Spleen (tissue), 7 donors: Measurements from ENCODE around the gene PTCD3.

ENCODE experiments used
- POLR2A ChIP-seq, 3 donors: fragments of 450-650 bp; IDR thresholded peaks; one replicate each; pipeline ENCODE4 v1.5.1; 2017; ENCODE audit warnings: antibody characterized with exemption in 3 of 3, mild to moderate bottlenecking in 1 of 3
- POLR2AphosphoS5 ChIP-seq, 3 donors: sonication (generic); formaldehyde crosslinking; IDR thresholded peaks; one replicate each; pipeline ENCODE4 v1.5.1; 2017; ENCODE audit warnings: antibody characterized with exemption in 3 of 3
- TF ChIP-seq, protein P1 (sequence below), 11 experiments: fragments of 200-600 bp in 7 of 11; fragments of 450-650 bp in 4 of 11; sonication (generic) in 4 of 11; IDR thresholded peaks in 8 of 11; conservative IDR thresholded peaks in 3 of 11; 1 replicate in 7 of 11; 2 replicates in 4 of 11; pipeline versions ENCODE4 v1.4.0 to v1.8.0; 2016 to 2021; ENCODE audit warnings: antibody characterized with exemption in 11 of 11, inconsistent platforms in 4 of 11, mild to moderate bottlenecking in 1 of 11
- donor health status: DM: no; HTN: no; CAD: no; lungs with moderate emphysema.
- donor health status: DM: no; HTN: no; CAD: no.
- donor health status: DM: no; HTN: no; CAD: no.

DNA sequence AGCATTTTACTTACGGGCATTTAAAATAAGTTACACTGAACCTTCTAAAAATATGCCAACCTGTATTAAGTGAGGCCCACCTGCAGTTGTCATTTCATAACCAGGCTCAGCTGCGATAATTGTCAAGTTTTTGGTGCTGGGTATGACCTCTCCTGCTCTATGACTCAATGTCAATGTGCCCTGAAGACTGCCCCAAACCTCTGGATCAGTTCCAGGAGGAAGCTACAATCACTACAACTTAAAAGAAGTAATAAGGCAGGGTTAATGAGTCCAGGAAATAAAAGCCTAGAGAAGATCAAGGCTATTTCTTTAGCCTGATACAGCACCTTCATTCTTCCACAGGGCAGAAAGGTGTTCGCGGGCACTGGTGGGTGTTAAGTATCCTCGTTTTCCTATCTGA, 23.3 kb upstream of the PTCD3 start:
- TF ChIP-seq POLR2A (IDR thresholded peaks at IDR 0.05) (no peak), POLR2AphosphoS5 (IDR thresholded peaks at IDR 0.05) (no peak)
- TF ChIP-seq, protein P1, sequence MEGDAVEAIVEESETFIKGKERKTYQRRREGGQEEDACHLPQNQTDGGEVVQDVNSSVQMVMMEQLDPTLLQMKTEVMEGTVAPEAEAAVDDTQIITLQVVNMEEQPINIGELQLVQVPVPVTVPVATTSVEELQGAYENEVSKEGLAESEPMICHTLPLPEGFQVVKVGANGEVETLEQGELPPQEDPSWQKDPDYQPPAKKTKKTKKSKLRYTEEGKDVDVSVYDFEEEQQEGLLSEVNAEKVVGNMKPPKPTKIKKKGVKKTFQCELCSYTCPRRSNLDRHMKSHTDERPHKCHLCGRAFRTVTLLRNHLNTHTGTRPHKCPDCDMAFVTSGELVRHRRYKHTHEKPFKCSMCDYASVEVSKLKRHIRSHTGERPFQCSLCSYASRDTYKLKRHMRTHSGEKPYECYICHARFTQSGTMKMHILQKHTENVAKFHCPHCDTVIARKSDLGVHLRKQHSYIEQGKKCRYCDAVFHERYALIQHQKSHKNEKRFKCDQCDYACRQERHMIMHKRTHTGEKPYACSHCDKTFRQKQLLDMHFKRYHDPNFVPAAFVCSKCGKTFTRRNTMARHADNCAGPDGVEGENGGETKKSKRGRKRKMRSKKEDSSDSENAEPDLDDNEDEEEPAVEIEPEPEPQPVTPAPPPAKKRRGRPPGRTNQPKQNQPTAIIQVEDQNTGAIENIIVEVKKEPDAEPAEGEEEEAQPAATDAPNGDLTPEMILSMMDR (IDR thresholded peaks at IDR 0.05 in 8 of 11, conservative IDR thresholded peaks at IDR 0.05 in 3 of 11) = no peak
